NCI-H1048 (cell line): ENCODE results near the gene PRKN.

Source experiments
- DNase-seq: peaks from one replicate; lab custom pipeline; 2025; lab: John Stamatoyannopoulos, UW

PRKN gene

GRCh38 chr6:161443848-161444247, 1283.7 kb downstream of the PRKN start:
- peak; percentile 72 for DNase-seq

DNA sequence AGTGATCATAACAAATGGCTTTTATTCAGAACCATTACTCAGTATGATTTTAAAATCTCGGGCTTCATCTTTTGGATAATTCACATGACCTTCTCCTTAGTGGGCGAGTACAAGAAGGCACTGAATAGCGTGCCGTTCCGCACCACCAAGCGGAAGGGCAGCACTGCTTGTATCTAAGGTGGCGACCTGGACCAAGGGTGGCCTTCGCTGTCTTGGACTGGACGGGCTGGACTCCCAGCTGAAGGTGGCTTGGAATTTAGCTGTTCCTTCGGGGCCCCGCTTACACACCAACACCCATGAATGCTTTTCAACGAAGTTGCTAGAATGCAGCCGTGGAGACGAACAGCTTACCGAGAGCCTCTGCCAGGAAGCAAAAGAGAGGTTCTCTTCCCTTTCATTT, 1285.1 kb downstream of the PRKN start:
- no peak for DNase-seq

GRCh38 chr6:161440299-161440698, 1287.3 kb downstream of the PRKN start:
- DNase-seq = no peak

DNA sequence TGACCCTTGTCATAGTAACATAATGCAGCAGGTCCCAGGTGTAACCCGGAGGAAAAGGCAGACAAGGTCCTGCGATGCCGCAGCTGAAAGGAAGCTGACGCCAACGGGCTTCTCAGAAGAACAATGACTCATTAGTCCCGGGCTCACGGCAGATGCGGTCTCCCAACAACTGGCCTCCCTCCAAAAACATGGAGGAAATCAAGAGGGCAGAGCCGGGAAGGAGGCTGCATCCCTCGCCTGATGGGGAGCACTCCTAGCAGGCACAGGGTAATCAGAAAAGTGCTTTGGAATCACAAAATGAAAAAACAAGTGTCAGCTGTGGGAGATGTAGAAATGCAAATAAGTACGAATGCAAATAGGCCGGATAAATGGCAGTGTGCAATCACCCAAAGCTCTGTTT, 1288.5 kb downstream of the PRKN start:
- DNase-seq = peak; percentile 81

GRCh38 chr6:161438430-161439030, 1289.0 kb downstream of the PRKN start:
- DNase-seq = no peak

DNA sequence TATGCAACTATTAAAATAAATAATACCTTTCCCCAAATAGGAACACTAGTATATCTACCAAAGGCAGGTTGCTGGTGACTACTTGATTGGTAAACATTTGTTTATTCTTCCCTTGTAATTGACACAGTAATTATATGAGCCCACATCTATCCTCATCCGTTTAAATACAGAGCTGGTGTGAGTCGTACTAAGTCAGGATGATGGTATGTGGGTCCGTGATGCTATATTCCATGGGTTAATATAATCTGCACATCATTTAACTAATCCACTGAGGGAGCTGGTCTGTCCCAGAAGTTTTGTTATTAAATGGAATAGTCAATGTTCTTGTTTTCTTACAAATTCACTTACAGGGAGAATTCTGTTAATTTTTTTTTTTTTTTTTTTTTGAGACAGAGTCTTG, 1289.7 kb downstream of the PRKN start:
- no peak for DNase-seq

- DNase-seq = no peak
Observed at GRCh38 chr6:161436106-161436876, 1291.3 kb downstream of the PRKN start.

DNA sequence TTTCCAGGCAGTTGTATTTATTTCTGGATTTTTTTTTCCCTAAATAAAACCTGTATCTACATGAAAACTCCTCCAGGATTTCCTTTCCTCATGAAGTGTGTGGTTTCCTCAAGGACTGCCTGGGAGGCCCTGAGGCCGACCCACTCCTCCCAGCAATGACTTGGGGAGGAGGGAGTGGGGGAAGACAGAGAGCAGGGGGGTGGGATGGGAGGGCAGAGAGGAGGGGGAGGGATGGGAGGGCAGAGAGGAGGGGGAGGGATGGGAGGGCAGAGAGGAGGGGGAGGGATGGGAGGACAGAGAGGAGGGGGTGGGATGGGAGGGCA, 1291.9 kb downstream of the PRKN start:
- no peak for DNase-seq

DNA sequence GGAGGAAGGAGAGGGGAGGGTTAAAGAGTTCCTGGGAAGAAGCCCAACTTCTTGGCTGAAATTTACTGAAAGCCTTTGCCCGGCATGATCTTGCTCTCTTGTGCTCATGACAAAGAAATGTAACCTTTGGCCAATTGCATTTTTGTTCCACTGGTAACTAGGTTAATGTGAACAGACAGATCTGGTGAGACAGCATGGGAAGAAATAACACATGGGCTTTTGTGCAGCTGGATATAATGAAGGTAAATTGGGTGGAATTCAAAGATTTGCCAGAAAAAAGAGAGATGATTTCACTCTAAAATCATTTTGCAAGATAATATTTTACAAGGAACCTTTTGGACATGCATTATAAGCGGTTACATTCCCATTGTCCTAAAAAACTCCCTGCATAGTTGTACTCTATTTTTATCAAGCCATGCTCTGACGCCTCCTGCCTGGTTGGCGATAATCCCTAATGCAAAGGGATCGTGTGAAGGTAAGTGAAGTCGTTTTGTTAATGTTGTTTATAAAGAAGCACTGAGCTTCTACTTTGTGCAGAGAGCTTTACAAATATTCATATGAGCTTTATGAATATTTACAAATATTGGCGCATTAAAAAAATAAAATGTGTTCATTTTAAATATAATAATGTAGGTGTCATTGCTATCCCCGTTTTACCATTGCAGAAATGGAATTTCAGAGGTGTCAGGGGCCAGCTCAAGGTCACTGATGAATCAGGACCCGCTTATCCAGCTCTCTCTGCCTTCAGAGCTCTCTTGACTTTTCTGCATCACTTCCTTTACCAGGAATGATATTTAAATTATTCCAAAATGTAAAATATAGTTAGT, 1292.4 kb downstream of the PRKN start:
- DNase-seq = peak; percentile 35

DNA sequence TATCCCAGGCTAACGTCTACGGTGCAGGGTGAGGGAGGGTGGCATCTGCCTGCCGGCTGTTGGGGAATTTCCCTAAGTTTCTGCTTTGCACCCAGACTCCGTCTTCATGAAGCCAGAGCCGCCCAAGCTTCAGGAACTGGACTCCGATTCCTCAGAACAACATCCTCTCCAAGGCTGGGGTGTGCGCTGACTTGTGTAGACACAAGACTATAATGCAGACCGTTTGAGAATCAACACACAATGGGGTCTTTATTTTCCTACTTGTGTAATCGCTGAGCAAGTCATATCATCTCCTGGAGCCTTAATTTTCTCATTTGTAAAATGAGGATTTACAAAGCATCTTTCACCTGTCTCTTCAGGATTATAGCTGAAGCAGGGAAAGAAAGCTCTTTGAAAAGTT, 1293.2 kb downstream of the PRKN start:
- DNase-seq = no peak

- no peak for DNase-seq
Observed at GRCh38 chr6:161432546-161432945, 1295.0 kb downstream of the PRKN start.

DNA sequence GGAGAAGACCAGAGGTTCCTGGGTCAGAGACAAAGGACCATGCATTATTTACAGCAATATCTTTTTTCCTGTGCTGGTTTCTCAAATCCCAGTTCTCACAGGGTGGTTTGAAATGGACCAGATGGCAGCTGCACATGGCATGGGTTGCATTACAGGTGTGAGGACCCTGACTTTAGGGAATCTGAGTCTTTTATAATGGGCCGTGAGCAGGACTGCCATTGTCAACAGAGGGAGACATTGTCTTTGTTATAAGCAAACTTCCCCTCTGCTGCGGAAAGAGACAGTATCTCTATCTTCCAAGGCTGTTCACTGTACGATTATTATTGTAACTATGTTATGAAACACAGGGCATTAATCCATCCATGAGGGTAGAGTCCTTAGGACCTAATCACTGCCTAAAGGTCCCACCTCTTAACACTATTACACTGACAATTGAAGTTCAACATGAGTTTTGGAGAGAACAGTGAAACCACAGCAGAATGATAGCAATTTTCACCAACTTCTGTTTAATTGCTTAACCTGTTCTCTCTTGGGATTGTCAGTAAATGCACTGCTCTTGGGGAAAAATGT, 1297.6 kb downstream of the PRKN start:
- no peak for DNase-seq

- no peak for DNase-seq
Observed at GRCh38 chr6:161424421-161424820, 1303.1 kb downstream of the PRKN start.

DNA sequence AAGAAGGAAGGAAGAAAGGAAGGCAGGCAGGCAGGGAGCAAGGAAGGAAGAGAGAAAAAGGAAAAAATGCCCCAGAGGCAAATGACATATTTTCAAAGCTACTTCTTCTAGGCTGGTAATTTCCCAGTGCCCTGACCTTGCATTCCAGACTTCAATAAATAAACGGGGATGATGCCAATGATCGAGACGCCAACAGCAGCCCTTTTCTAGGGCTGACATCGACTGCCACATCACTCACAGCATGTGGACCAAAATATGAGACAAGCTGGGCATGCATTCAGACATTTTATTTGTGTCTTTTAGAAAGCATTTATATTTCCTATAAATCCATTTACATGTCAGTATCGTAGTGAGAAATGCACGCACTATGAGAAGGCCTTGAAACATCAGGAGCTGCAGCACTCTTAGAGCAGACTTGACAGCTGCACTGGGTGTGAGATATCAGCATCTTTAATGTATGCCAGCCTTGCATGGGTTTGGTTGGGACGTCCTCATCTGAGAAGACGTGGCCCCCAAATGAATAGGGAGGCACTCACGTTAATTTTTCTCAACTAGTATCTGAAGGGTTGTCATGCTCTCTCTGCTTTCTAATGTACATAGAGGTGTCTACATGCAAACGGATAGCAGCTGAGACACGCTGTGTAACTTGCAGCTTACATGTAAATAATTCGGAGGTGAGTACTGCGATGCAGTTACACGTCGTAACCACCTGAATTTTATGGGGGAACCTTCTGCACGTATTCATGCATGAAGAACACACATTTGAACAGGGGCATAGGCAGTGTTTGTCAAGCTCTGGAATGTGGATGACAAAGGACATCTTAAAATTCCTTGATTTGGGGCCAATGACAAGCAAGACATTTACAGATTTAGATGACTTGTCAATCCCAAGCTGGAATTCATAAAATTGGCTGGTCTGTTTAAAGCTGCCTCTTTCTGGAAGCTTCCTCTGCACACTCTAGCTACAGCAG, 1304.6 kb downstream of the PRKN start:
- DNase-seq = no peak

DNA sequence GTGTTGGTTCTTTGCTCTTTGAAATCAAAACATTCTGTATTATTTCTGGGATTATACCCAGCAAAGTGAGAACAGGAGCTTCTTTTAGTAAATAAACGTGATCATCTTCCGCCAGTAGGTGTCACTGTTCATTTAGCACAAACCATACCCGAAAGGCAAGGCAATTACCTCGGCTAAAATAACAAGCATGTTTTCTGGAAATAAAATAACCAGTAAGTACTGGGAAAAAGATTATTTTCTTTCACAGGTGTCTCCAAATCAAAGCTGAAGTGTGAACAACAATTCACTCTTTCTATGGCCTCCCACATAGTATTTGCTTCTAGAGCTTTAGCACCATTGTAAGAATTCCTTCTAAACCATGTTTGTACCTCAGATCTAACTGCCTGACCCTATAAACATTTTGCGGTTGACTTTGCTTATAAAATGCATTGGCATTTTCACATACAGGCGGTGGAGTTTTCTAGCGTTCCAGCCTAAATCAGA, 1309.1 kb downstream of the PRKN start:
- DNase-seq = peak; percentile 37

- DNase-seq = peak; percentile 37
Observed at GRCh38 chr6:161417717-161418462, 1309.7 kb downstream of the PRKN start.

GRCh38 chr6:161415302-161415855, 1312.2 kb downstream of the PRKN start:
- DNase-seq = no peak

DNA sequence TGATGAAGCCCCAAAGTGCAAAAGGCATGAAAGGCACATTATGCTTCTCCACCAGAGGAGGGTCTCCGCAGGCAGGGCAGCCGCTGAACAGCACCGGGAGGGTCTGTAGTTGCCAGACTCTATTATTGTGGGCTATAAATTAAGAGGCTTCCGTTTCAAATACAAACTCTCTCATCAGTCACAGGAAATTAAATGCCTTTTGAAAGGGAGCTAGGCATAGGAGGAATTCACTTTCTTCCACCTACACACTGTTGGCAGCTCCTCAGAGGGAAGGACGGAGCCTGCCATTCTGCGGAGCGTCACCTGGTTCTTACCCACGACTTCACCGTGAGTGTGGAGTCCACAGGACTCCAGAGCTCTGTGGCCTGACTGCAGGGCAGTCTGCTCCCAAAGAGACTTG, 1312.9 kb downstream of the PRKN start:
- no peak for DNase-seq

DNA sequence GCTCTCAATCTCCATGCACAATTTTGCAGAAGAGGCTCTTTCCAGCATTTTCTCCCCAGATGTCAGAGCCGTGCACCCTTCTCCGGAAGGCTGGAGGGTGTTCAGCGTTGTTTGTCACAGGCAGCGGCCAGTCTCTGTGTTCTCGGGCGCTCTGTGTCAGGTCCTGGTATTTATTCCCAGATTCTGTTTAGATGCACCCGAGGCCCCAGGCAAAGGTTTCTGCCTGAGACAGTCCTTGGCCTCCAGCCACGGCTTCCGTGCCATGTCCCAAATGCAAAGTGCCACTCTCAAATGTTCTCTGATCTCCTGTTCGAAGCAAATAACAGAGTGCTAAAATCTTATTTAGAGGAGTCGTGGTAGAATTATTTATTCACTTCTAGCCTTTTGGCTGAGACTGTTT, 1313.4 kb downstream of the PRKN start:
- DNase-seq = no peak

DNA sequence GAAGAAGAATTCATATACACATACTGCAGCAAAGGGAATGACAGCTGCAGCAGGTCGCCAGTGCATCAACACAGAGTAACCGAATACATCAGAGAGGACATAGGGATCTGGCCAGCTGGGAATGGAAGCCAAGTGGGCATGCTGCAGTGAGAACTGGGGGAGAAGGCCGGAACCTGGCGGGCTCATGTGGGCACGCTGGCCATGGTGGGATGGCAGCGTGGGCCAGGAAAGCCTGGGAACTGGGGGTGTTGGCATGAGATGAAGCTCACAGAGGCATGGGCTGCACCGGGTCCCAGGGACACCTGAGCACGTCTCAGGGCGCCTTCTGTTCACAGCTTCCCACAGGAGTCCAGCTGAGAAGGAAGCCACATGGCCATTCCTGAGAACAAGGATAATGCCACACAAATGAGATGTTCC, 1314.2 kb downstream of the PRKN start:
- no peak for DNase-seq
